ENCODE data around the gene ARHGAP8.

ARHGAP8 gene

DNA sequence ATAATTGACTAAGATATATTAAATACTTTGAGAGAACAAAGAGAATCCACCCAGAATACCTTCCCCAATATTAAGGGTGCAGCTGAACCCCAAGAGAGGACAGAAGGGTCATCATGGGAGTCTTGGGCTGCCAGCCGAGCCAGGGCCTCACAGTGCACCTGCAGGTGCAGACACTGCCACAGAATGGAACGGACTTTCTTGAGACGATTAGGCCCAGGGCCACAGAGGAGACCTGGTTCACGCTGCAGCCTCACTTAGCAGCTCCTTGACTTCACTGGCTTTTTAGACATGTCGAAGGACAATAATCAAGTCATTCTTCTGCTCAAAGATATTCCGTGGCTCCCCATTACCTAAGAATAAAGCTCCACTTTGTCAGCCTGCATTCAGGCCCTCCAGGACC is 156.9 kb downstream of the ARHGAP8 start:
- TF ChIP-seq, protein P1, sequence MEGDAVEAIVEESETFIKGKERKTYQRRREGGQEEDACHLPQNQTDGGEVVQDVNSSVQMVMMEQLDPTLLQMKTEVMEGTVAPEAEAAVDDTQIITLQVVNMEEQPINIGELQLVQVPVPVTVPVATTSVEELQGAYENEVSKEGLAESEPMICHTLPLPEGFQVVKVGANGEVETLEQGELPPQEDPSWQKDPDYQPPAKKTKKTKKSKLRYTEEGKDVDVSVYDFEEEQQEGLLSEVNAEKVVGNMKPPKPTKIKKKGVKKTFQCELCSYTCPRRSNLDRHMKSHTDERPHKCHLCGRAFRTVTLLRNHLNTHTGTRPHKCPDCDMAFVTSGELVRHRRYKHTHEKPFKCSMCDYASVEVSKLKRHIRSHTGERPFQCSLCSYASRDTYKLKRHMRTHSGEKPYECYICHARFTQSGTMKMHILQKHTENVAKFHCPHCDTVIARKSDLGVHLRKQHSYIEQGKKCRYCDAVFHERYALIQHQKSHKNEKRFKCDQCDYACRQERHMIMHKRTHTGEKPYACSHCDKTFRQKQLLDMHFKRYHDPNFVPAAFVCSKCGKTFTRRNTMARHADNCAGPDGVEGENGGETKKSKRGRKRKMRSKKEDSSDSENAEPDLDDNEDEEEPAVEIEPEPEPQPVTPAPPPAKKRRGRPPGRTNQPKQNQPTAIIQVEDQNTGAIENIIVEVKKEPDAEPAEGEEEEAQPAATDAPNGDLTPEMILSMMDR (conservative IDR thresholded peaks at IDR 0.05; ENCODE audit: low read length), result no peak
- no peak for DNase-seq (ENCODE audit: low read depth)
- no peak overlapping the region for H3K4me3 ChIP-seq (ENCODE audit: low read length)

All from AG10803 (cell line).